ENCODE results near the gene TRAPPC14.

Gene TRAPPC14

DNA sequence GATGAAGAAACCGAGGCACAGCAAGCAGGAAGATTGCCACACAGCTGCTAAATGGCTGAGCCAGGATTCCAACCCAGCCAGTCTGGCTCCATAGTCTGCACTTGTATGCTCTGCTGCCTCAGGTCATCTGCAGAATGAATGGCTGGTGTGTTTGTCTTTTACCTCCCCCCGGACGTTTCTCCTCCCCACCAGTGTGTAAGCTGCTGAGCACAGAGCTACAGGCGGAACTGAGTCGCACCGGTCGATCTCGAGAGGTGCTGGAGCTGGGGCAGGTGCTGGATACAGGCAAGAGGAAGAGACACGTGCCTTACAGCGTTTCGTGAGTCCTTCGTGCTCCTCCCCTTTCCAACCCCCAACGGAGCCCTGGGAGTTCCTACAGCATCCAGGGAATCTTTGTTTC, 36.5 kb downstream of the TRAPPC14 start:
- no peak for DNase-seq

DNA sequence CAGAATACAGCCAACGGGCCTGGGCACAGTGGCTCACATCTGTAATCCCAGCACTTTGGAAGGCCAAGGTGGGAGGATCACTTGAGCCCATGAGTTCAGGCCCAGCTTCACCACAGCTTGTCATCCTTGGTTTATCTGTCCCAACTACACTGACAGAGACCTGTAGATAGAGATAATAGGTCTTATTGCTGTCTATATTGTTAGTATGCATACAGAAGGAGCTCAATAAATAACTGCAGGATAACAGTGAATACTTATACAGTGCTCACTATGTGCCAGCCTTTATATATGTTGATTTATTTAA, 37.8 kb downstream of the TRAPPC14 start:
- DNase-seq = no peak

DNA sequence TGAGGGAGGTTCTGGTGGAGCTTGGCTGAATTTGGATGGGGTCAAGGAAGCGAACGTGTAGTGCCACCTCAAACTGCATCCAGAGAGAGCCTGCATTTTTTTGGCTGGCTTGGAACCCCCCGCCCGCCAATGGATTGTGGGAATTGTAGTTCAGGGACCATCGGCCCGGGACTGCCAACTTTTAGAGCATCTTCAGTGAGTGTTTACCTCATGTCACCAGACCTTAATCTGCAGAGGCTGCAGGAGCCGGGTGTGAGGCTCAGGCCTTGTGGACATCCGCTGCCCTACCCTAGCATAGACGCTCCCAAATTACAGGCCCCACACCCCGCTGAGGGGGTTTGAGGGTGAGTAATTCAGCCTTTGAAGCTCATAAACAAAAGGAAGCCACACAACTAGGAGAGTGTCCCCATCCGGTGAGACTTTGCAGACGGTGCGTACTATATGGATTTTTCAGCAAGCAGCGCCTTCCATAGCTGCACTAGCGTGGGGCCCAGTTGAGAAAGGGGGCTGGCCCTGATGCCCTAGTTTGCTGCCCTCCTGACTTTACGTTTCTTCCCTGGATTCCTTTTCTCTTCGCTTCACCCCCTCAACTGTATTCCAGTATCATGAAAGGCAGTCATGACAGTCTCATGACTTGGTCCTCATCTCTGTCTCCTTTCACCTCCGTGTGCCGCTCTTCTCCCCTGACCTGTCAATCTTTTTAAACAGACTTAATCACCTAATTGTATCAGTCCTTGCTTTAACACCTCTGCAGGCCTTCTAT, 38.4 kb downstream of the TRAPPC14 start:
- peak; percentile 87 for DNase-seq

DNA sequence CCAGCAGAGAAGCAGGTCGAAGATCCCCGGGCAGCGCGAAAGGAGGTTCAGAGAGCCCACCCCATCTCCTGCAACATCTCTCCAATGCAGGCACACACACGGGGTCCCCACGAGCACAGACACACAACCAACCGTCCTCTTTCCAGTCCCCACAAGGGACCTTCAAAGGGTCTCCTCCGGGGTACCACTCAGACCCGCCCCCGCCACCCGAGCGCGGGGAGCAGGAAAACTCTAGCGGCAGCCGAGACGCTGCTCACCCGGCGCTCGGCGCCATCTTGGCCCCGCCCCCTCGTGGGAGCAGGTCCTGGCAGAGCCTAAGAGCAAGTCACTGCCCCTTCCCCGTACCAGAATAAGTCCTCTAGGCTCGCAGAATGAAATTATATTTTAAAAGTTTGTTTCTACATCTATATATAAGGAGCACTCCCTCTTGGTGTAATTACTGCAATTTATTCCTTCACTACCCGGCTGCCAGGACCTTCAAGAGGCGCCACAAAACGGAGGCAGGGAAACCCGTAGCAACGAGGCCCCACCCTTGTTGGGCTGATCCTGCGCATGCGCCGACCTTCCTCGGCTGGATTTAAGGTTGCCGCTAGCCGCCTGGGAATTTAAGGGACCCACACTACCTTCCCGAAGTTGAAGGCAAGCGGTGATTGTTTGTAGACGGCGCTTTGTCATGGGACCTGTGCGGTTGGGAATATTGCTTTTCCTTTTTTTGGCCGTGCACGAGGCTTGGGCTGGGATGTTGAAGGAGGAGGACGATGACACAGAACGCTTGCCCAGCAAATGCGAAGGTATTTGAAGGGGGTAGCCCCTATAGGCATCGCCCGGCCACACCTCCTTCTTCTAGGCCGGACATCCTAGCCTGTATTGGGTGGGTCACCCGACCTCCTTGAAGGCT, 39.2 kb downstream of the TRAPPC14 start, which contains the start of the genes CNPY4 and TAF6:
TSS of gene CNPY4 (plus strand) at position 563 of the 898 bp plus-strand sequence. CDS start at position 674, 111 bp downstream.
TSS of gene TAF6 (minus strand) at position 287 of the 898 bp plus-strand sequence. CDS start 5,149 bp downstream, outside the sequence.
- DNase-seq = peak; percentile 96

DNA sequence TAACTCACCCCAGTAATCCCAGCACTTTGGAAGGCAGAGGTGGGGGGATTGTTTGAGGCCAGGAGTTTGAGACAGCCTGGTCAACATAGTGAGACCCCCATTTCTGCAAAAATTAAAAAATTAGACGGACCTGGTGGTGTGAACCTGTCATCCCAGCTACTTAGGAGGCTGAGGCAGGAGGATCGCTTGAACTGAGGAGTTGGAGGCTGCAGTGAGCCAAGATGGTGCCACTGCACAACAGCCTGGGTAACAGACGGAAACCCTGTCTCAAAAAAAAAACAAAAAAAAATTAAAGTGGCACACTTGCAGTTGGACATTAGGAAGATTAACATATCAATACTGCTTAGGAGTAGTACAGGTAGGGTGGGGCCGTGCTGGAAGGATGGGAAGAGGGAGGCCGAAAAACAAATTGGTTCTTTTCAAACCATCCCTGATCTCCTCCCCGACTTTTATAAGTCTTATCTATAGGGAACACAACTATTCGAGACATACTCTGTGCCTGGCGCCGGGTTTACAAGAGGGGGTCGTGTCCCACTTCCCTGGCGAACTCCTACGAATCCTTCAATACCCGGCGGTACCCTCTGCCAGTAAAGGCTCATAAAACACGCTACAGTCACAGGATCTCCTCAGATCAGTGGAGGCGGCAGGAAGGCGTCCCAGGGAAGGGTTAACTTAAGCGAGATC, 40.0 kb downstream of the TRAPPC14 start:
- no peak for DNase-seq

DNA sequence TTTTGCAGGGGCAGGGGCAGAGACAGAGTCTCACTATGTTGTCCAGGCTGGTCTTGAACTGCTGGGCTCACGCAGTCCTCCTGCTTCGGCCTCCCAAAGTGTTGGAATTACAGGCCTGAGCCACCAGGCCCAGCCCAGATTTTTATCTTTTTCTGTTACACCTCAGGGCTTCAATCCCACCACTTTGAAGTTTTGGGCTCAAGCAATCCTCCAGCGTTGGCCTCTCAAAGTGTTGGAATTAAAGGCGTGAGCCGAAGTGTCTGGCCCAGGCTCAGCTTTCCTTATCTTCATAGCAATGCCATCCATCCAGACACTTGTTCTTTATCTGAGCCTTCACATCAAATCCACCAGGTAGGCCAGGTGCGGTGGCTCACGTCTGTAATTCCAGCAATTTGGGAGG, 43.5 kb downstream of the TRAPPC14 start:
- DNase-seq = no peak

DNA sequence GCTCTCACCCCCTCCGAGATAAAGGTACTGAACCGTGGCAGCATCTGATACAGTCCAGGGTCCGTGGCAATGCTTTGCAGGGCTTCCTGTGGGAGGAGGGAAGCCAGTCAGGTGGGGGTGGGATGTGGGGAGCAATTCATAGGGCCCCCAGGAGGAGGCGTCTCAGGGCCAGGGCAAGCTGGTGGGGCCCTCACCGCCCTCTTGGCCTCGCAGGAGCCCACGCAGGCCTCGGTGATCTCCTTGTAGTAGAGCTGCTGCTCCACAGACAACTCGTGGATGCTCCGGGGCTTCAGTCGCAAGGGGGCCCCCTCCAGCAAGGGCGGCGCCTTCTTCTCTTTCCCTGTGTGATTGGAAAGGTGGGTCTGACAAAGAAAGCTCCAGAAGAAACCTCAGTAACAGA, 46.6 kb downstream of the TRAPPC14 start:
- no peak for DNase-seq

DNA sequence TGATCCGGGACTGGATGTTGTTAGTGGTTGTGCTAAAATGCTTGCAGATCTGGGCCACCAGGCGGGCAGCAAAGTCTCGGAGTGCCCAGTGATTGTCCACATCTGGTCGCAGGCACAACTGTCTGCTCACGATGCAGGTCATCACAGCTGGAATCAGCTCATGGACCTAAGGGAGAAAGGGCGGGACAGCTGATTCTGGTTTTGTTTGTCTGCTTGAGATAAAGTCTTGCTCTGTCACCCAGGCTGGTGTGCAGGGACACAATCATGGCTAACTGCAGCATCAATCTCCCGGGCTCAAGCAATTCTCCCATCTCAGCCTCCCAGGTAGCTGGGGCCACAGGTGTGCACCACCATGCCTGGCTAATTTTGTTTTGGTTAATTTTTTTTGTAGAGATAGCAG, 47.4 kb downstream of the TRAPPC14 start:
- DNase-seq = no peak

DNA sequence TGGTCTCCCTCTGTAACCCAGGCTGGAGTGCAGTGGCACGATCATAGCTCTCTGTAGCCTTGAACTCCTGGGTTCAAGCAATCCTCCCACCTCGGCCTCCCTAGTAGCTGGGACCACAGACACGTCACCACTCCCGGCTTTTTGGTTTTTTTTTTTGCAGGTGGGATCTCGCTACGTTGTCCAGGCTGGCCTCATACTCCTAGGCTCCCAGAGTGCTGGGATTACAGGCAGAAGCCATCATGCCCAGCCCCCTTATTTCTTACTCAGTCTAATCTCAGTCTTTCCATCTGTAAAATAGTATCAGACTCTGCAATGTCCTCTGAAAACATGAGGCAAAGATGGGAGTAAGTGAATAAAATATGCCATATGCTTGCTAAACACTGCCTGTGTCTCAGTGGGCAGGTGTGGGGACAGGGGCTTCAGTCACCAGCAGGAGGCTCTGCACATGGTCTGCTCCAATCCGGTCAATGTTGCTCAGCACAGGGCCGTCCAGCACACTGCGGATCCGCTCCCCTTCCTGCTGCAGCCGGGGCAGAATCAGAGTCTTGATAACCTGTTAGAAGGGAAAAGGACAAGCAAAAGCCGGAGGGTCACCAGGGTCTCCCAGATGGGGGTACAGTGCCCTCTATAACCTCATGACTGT, 48.9 kb downstream of the TRAPPC14 start:
- DNase-seq = no peak

DNA sequence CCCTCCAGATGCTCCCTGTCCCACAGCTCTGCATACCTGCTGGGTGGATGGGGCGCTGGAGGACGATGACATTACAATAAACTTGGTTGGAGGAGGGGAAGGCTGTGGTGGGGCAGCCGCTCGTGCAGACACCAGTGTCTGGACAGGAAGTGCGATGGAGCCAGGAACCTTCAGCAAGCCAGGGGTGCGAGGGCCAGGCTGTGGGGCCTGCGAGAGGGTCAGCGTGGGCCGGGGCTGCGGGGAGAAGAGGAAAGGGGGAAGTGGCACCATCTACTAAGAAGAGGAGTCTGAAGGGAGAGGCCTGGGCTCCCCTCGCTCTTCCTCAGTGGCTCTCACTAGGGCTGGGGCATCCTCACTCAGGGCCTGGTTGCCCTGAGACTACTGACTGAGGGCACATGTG, 50.6 kb downstream of the TRAPPC14 start:
- no peak for DNase-seq

DNA sequence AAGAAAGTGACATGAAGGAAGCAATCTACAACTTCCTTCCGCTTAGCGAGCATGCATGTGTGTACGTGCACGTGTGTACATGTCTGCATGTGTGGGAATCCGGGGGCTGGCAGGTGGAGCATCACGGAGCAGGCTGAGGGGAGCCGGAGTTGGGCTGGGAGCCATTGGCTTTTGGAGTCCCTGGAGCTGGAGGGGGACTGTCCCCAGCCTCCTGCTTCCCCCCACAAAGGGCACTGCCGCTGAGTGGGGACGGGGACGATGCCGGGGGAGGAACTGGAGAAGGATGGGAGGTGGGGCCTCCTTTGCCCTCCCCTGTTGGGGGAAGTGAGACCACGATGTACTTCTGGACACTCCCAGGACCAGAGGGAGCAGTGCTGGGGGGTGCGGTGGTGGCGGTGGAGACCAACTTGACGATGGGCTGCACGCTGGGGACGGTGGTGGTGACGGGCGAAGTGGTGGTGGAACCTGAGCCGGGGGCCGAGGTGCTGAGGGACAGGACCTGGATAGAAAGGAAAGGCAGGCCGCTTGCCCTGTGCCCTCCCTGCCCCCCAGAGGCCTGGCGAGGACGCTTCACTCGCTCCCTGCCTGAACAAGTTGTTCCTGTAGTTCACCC, 51.3 kb downstream of the TRAPPC14 start:
- DNase-seq = no peak

DNA sequence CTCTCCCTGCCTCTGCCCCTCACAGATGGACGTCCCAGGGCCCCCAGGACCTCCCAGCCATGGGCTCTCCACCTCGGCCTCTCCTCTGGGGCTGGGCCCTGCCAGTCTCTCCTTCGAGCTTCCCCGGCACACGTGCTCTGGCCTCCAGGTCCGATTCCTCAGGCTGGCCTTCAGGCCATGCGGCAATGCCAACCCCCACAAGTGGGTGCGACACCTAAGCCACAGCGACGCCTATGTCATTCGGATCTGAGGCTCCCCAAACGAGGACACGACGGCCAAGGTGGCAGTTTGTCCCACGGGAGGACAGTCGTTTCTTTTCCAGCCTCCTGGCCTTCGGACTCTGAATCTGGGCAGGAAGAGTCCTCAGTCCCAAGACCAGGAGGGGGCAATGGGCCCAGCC, 51.9 kb downstream of the TRAPPC14 start:
- DNase-seq = no peak

DNA sequence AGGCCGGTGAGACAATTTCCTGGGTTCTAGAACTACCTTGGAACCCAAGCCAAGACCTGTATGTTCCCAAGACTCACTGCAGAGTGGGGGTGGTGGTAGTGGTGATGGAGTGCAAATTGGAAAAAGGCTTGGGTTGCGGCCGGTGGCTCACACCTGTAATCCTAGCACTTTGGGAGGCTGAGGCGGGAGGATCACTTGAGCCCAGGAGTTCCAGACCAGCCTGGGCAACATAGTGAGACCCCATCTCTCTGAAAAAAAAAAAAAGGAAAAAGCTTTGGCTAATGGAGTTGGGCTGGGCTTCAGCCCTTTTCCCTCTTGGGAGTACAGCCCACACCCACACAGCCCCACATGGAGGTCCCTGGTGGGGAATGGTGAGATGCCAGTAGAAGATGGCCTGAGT, 53.0 kb downstream of the TRAPPC14 start:
- DNase-seq = no peak

All from CD4-positive, alpha-beta T cell treated with Interleukin-4 for 4 hours (primary cell).